Panc1 (cell line): ENCODE data around the gene EIF2S2. TPM values are rescaled to one million over a fixed set of nuclear protein-coding genes. Genes with fewer than 3 reads are reported as not detected.

ENCODE experiments used
- ATAC-seq: fragments of 200-7000 bp; cut with Tn5 transposase; 2 replicates; pipeline ENCODE4 v1.9.1; 2020; ENCODE audit warnings: mild to moderate bottlenecking, moderate library complexity
- BruUV-seq: library from RNA; stranded (reverse); fragments of 400-500 nt; replicated peaks from 2 replicates; lab custom pipeline; 2021; lab: Mats Ljungman, UMichigan
- CTCF ChIA-PET: fragments of 300-600 bp; sonication (Branson Sonifier 250); formaldehyde crosslinking; loops from one replicate; lab custom pipeline; 2022; ENCODE audit warnings: antibody characterized with exemption; lab: Charles Lee
- POLR2A ChIA-PET: fragments of 300-600 bp; sonication (Branson Sonifier 250); formaldehyde crosslinking; loops from one replicate; lab custom pipeline; 2022; ENCODE audit warnings: antibody characterized with exemption; lab: Charles Lee
- DNase-seq: peaks from one replicate; pipeline ENCODE4 v3.0.0-alpha.2; 2010; ENCODE audit warnings: low read depth, low spot score
- H3K27ac ChIP-seq: 2 replicates; pipeline ENCODE4 v1.5.1; 2011; ENCODE audit warnings: mild to moderate bottlenecking, low read length, inconsistent platforms
- H3K27me3 ChIP-seq: fragments of 200-500 bp; sonication (Bioruptor generic); 2 replicates; pipeline ENCODE4 v1.6.0; 2014; ENCODE audit warnings: low read length, inconsistent platforms; ENCODE audit not compliant: control insufficient read depth, insufficient read depth
- H3K36me3 ChIP-seq: fragments of 200-500 bp; sonication (Bioruptor generic); 2 replicates; pipeline ENCODE4 v1.5.1; 2014; ENCODE audit warnings: inconsistent platforms, mild to moderate bottlenecking, low read length, moderate library complexity; ENCODE audit not compliant: control insufficient read depth, insufficient read depth
- H3K4me1 ChIP-seq: 2 replicates; pipeline ENCODE4 v1.5.1; 2011; ENCODE audit warnings: inconsistent platforms, mild to moderate bottlenecking, low read length, moderate library complexity; ENCODE audit not compliant: control insufficient read depth, insufficient read depth
- H3K4me3 ChIP-seq, 2 experiments: 2 replicates each; pipeline ENCODE4 v1.5.1; 2011 to 2012; ENCODE audit warnings: low read depth in 2 of 2, low read length in 2 of 2, mild to moderate bottlenecking in 2 of 2, inconsistent platforms in 1 of 2, moderate library complexity in 1 of 2
- H3K9me3 ChIP-seq: fragments of 200-500 bp; sonication (Bioruptor generic); 2 replicates; pipeline ENCODE4 v1.5.1; 2014; ENCODE audit warnings: low read depth, mild to moderate bottlenecking, inconsistent platforms, low read length, moderate library complexity; ENCODE audit not compliant: control insufficient read depth, insufficient read depth
- POLR2AphosphoS5 ChIP-seq: IDR thresholded peaks from 2 replicates; pipeline ENCODE4 v1.6.1; 2012; ENCODE audit warnings: mild to moderate bottlenecking, low read depth, low read length, moderate library complexity
- REST ChIP-seq, 2 experiments: IDR thresholded peaks; 2 replicates each; pipeline ENCODE4 v1.6.1; 2011 to 2012; ENCODE audit warnings: low read depth in 2 of 2, control low read depth in 1 of 2, low read length in 1 of 2, mild to moderate bottlenecking in 1 of 2, moderate library complexity in 1 of 2; ENCODE audit not compliant: insufficient read depth in 1 of 2
- SIN3A ChIP-seq: IDR thresholded peaks from 2 replicates; pipeline ENCODE4 v1.6.1; 2012; ENCODE audit warnings: low read depth, mild to moderate bottlenecking, low read length, moderate library complexity, borderline replicate concordance; ENCODE audit not compliant: insufficient read depth
- TCF7L2 ChIP-seq: IDR thresholded peaks from 2 replicates; pipeline ENCODE4 v1.6.1; 2011; ENCODE audit warnings: mild to moderate bottlenecking, low read depth, low read length, inconsistent platforms
- in situ Hi-C: cut with HindIII; loops from 2 replicates; pipeline ENCODE4 v1.10.0; 2016; ENCODE audit warnings: low sequenced_read_pairs, low pct_unique_long_range_greater_than_20kb
- intact Hi-C: fragments of 100-400 bp; cut with micrococcal nuclease; formaldehyde crosslinking; loops from one replicate; pipeline ENCODE4 v1.10.0; 2022; ENCODE audit not compliant: unreplicated experiment
- total RNA-seq: library from RNA; stranded (reverse); gene quantifications from one replicate; pipeline ENCODE4 v1.2.1, GENCODE V29; 2021; ENCODE audit not compliant: unreplicated experiment
- TF ChIP-seq, protein P1 (sequence below): fragments of 450-650 bp; IDR thresholded peaks from 2 replicates; pipeline ENCODE4 v1.5.1; 2017; ENCODE audit warnings: mild to moderate bottlenecking

The EIF2S2 gene
- total RNA-seq, 1 experiment from 2014 or later, result 82.0 TPM

- ChIA-PET POLR2A (no interaction called here), CTCF (no interaction called here)
- Histone ChIP-seq H3K4me3 (no peak overlapping the region), H3K27me3 (no peaks in the 10 kb centered on the region), H3K9me3 (no peaks in the 10 kb centered on the region), H3K4me1 (no peaks in the 10 kb centered on the region), H3K36me3 (no peaks in the 10 kb centered on the region; the same call in 1 of the 2 replicates), H3K27ac (no peak overlapping the region)
- ATAC-seq (no peak), DNase-seq (no peak)
- in situ Hi-C loops (no loop called here), intact Hi-C loops (loop anchor here (5.0 kb wide), 1 partner anchor 218 kb away; no protein-coding TSS in a partner anchor)
- no TSS peak for BruUV-seq
- TF ChIP-seq SIN3A, result no peak
- TF ChIP-seq, protein P1, sequence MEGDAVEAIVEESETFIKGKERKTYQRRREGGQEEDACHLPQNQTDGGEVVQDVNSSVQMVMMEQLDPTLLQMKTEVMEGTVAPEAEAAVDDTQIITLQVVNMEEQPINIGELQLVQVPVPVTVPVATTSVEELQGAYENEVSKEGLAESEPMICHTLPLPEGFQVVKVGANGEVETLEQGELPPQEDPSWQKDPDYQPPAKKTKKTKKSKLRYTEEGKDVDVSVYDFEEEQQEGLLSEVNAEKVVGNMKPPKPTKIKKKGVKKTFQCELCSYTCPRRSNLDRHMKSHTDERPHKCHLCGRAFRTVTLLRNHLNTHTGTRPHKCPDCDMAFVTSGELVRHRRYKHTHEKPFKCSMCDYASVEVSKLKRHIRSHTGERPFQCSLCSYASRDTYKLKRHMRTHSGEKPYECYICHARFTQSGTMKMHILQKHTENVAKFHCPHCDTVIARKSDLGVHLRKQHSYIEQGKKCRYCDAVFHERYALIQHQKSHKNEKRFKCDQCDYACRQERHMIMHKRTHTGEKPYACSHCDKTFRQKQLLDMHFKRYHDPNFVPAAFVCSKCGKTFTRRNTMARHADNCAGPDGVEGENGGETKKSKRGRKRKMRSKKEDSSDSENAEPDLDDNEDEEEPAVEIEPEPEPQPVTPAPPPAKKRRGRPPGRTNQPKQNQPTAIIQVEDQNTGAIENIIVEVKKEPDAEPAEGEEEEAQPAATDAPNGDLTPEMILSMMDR, result no peak
- TF ChIP-seq POLR2AphosphoS5, result no peak
- no peak for TF ChIP-seq TCF7L2
- TF ChIP-seq REST (IDR thresholded peaks at IDR 0.05; ENCODE audit: insufficient read depth in 1 of 2, low read depth in 2 of 2, low read length in 1 of 2), result no peak
These were observed 32.2 kb downstream of the EIF2S2 start for GRCh38 chr20:34079818-34080217.

DNA sequence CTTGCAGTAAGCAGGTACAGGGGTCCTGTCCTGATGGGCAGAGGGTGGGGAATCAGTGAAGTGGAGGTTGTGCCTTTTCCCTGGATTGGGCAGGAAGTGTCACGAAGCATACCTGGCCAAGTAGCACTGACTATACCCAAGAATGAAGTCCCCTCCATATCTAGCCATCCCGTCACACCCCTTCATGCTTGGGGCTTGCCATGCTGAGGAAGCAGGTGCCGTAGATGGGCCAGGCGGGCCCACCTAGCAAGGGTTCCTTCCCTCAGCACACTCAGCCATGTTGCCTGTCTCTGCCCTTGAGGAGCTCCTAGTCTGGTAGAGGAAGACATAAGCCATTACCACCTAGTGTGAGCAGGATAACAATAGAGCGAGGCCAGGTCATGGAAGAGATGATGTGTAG lies 33.5 kb downstream of the EIF2S2 start:
- in situ Hi-C loops, result no loop called here

More for the DNA sequence above, 33.5 kb downstream of the EIF2S2 start:
- no peak for TF ChIP-seq SIN3A
- TF ChIP-seq POLR2AphosphoS5, result no peak; the same call in 1 of the 2 replicates
- TF ChIP-seq TCF7L2, result no peak
- TF ChIP-seq REST (IDR thresholded peaks at IDR 0.05; ENCODE audit: insufficient read depth in 1 of 2, low read depth in 2 of 2, low read length in 1 of 2), result no peak
- TF ChIP-seq, protein P1, result no peak
- ChIA-PET CTCF (no interaction called here), POLR2A (no interaction called here)
- DNase-seq, result no peak
- no TSS peak for BruUV-seq
- Histone ChIP-seq H3K27me3 (no peaks in the 10 kb centered on the region), H3K27ac (no peak overlapping the region), H3K9me3 (no peaks in the 10 kb centered on the region), H3K4me1 (no peaks in the 10 kb centered on the region), H3K36me3 (no peaks in the 10 kb centered on the region; the same call in 1 of the 2 replicates), H3K4me3 (no peak overlapping the region)
- intact Hi-C loops, result no loop called here
- ATAC-seq, result no peak
